Trophoblast cell (in vitro differentiated cells and primary cell): Measurements from ENCODE around the gene SCN4A.
"Not testable (repeated sequence)": the region's sequence is repeated elsewhere in the genome, so short reads cannot be mapped to it uniquely, and the experiment has no call there.

Experiments used
- DNase-seq, 2 donors: peaks; one replicate each; pipeline ENCODE4 v3.0.0-alpha.2; 2016
- H2AFZ ChIP-seq: 2 replicates; pipeline ENCODE4 v1.6.1; 2013; ENCODE audit warnings: low read length, moderate library complexity, mild to moderate bottlenecking; ENCODE audit not compliant: insufficient read depth, poor library complexity
- H2AK5ac ChIP-seq: 2 replicates; pipeline ENCODE4 v1.6.1; 2013; ENCODE audit warnings: mild to moderate bottlenecking, low read length
- H2BK120ac ChIP-seq: 2 replicates; pipeline ENCODE4 v1.6.1; 2013; ENCODE audit warnings: low read length, mild to moderate bottlenecking, moderate library complexity; ENCODE audit not compliant: insufficient read depth, poor library complexity
- H2BK12ac ChIP-seq: 2 replicates; pipeline ENCODE4 v1.6.1; 2013; ENCODE audit warnings: mild to moderate bottlenecking, low read length, moderate library complexity
- H2BK5ac ChIP-seq: 2 replicates; pipeline ENCODE4 v1.6.1; 2013; ENCODE audit warnings: low read length, low read depth, moderate library complexity, mild to moderate bottlenecking; ENCODE audit not compliant: poor library complexity
- H3K14ac ChIP-seq: 2 replicates; pipeline ENCODE4 v1.6.1; 2013; ENCODE audit warnings: mild to moderate bottlenecking, low read length
- H3K18ac ChIP-seq: 2 replicates; pipeline ENCODE4 v1.6.1; 2013; ENCODE audit warnings: mild to moderate bottlenecking, low read length
- H3K23ac ChIP-seq: 2 replicates; pipeline ENCODE4 v1.6.1; 2013; ENCODE audit warnings: low read length
- H3K27ac ChIP-seq: 2 replicates; pipeline ENCODE4 v1.5.1; 2013; ENCODE audit warnings: low read depth, mild to moderate bottlenecking, inconsistent platforms, low read length, moderate library complexity
- H3K27me3 ChIP-seq: 2 replicates; pipeline ENCODE4 v1.6.1; 2013; ENCODE audit warnings: inconsistent platforms, mild to moderate bottlenecking, low read length, moderate library complexity; ENCODE audit not compliant: insufficient read depth
- H3K36me3 ChIP-seq, 2 experiments: 1 replicate in 1 of 2; 2 replicates in 1 of 2; pipeline ENCODE4 v1.6.1; 2013; ENCODE audit warnings: low read length in 2 of 2, mild to moderate bottlenecking in 2 of 2, moderate library complexity in 1 of 2; ENCODE audit not compliant: insufficient read depth in 2 of 2, control insufficient read depth in 1 of 2
- H3K4ac ChIP-seq: 2 replicates; pipeline ENCODE4 v1.6.1; 2013; ENCODE audit warnings: low read depth, mild to moderate bottlenecking, low read length, moderate library complexity
- H3K4me1 ChIP-seq, 2 experiments: 1 replicate in 1 of 2; 2 replicates in 1 of 2; pipeline ENCODE4 v1.6.1; 2013; ENCODE audit warnings: low read length in 2 of 2, mild to moderate bottlenecking in 2 of 2, moderate library complexity in 1 of 2; ENCODE audit not compliant: insufficient read depth in 2 of 2, control insufficient read depth in 1 of 2
- H3K4me2 ChIP-seq: 2 replicates; pipeline ENCODE4 v1.6.1; 2013; ENCODE audit warnings: inconsistent platforms, mild to moderate bottlenecking, low read length, moderate library complexity
- H3K4me3 ChIP-seq: 2 replicates; pipeline ENCODE4 v1.5.1; 2013; ENCODE audit warnings: mild to moderate bottlenecking, low read depth, low read length, inconsistent platforms
- H3K79me1 ChIP-seq: one replicate; pipeline ENCODE4 v1.6.1; 2013; ENCODE audit warnings: low read length
- H3K79me2 ChIP-seq: 2 replicates; pipeline ENCODE4 v1.6.1; 2013; ENCODE audit warnings: low read length, mild to moderate bottlenecking; ENCODE audit not compliant: control insufficient read depth, insufficient read depth, poor library complexity
- H3K9ac ChIP-seq: 2 replicates; pipeline ENCODE4 v1.6.1; 2013; ENCODE audit warnings: mild to moderate bottlenecking, low read length
- H3K9me3 ChIP-seq: 2 replicates; pipeline ENCODE4 v1.6.1; 2013; ENCODE audit warnings: low read depth, mild to moderate bottlenecking, control low read depth, inconsistent platforms, low read length; ENCODE audit not compliant: insufficient read depth
- H4K12ac ChIP-seq: 2 replicates; pipeline ENCODE4 v1.6.1; 2013; ENCODE audit warnings: low read depth, mild to moderate bottlenecking, low read length, moderate library complexity
- H4K8ac ChIP-seq: 2 replicates; pipeline ENCODE4 v1.6.1; 2013; ENCODE audit warnings: low read depth, mild to moderate bottlenecking, low read length, moderate library complexity
- H4K91ac ChIP-seq: one replicate; pipeline ENCODE4 v1.6.1; 2013; ENCODE audit warnings: low read depth, mild to moderate bottlenecking, low read length, moderate library complexity
- WGBS: extraction: QIAGEN DNeasy Blood & Tissue Kit; methylation state at CpG from one replicate; pipeline ENCODE4 v1.1.7; 2013; ENCODE audit warnings: missing lambda C conversion rate; ENCODE audit not compliant: insufficient read length, insufficient coverage; ENCODE audit errors: extremely low coverage; 5-methylcytosine and 5-hydroxymethylcytosine counted together

SCN4A gene

GRCh38 chr17:64008830-64009229 is 36.1 kb upstream of the SCN4A start:
- Histone ChIP-seq H4K91ac (no peak overlapping the region), H2BK12ac (no peak overlapping the region), H2AK5ac (no peak overlapping the region), H3K14ac (no peak overlapping the region), H4K8ac (no peak overlapping the region), H3K18ac (no peak overlapping the region), H3K4me2 (no peak overlapping the region), H3K27me3 (no peaks in the 10 kb centered on the region), H3K23ac (no peak overlapping the region), H3K4me1 (no peaks in the 10 kb centered on the region), H2AFZ (no peak overlapping the region), H3K79me2 (no peaks in the 10 kb centered on the region), H3K9me3 (no peaks in the 10 kb centered on the region), H3K79me1 (no peaks in the 10 kb centered on the region), H3K4ac (no peak overlapping the region), H2BK120ac (no peak overlapping the region), H3K36me3 (no peaks in the 10 kb centered on the region), H2BK5ac (no peak overlapping the region), H3K4me3 (no peak overlapping the region), H4K12ac (no peak overlapping the region), H3K9ac (no peak overlapping the region), H3K27ac (no peak overlapping the region)
- no CpG with 5 or more reads among the region's 4 CpGs for WGBS
- DNase-seq: no peak

GRCh38 chr17:64008346-64008745 is 35.6 kb upstream of the SCN4A start:
- WGBS: no CpG with 5 or more reads among the region's 5 CpGs
- DNase-seq: no peak
- Histone ChIP-seq H2BK5ac (no peak overlapping the region), H2BK12ac (no peak overlapping the region), H4K91ac (no peak overlapping the region), H4K12ac (no peak overlapping the region), H3K9ac (no peak overlapping the region), H4K8ac (no peak overlapping the region), H3K14ac (no peak overlapping the region), H3K23ac (no peak overlapping the region), H2AFZ (no peak overlapping the region), H3K4me1 (no peaks in the 10 kb centered on the region), H3K27ac (no peak overlapping the region), H3K4ac (no peak overlapping the region), H3K79me2 (no peaks in the 10 kb centered on the region), H2AK5ac (no peak overlapping the region), H3K9me3 (no peaks in the 10 kb centered on the region), H3K27me3 (no peaks in the 10 kb centered on the region), H3K79me1 (no peaks in the 10 kb centered on the region), H3K4me2 (no peak overlapping the region), H3K18ac (no peak overlapping the region), H2BK120ac (no peak overlapping the region), H3K4me3 (no peak overlapping the region), H3K36me3 (no peaks in the 10 kb centered on the region)

- no CpG with 5 or more reads among the region's 5 CpGs for WGBS
- Histone ChIP-seq H3K4ac (no peak overlapping the region), H3K79me2 (no peaks in the 10 kb centered on the region), H2BK12ac (no peak overlapping the region), H4K8ac (no peak overlapping the region), H2BK120ac (no peak overlapping the region), H2AK5ac (no peak overlapping the region), H2BK5ac (no peak overlapping the region), H3K9ac (no peak overlapping the region), H3K9me3 (no peaks in the 10 kb centered on the region), H3K27me3 (no peaks in the 10 kb centered on the region), H3K36me3 (no peaks in the 10 kb centered on the region), H3K4me2 (no peak overlapping the region), H3K4me1 (no peaks in the 10 kb centered on the region), H3K4me3 (no peak overlapping the region), H3K23ac (no peak overlapping the region), H4K12ac (no peak overlapping the region), H4K91ac (no peak overlapping the region), H3K79me1 (no peaks in the 10 kb centered on the region), H3K18ac (no peak overlapping the region), H3K27ac (no peak overlapping the region), H2AFZ (no peak overlapping the region), H3K14ac (no peak overlapping the region)
- DNase-seq: no peak
Measured at GRCh38 chr17:64007838-64008282, 35.1 kb upstream of the SCN4A start.

GRCh38 chr17:64007089-64007837 is 34.5 kb upstream of the SCN4A start:
- not testable (repeated sequence) for H4K8ac ChIP-seq, H4K91ac ChIP-seq, H3K27ac ChIP-seq, H3K9ac ChIP-seq, H2AFZ ChIP-seq, DNase-seq, H2BK12ac ChIP-seq, H4K12ac ChIP-seq, H2AK5ac ChIP-seq, H3K14ac ChIP-seq, H2BK5ac ChIP-seq, H3K79me1 ChIP-seq, H3K79me2 ChIP-seq, H3K23ac ChIP-seq, H3K4me3 ChIP-seq, H3K36me3 ChIP-seq, H3K9me3 ChIP-seq, H3K4ac ChIP-seq, H3K4me1 ChIP-seq, H3K4me2 ChIP-seq, H2BK120ac ChIP-seq, H3K27me3 ChIP-seq, H3K18ac ChIP-seq
- WGBS: no CpG with 5 or more reads among the region's 5 CpGs
